A673 (cell line): ENCODE results near the gene GMFB.

Experiments used
- EZH2 ChIP-seq: fragments of 200-600 bp; sonication (generic); IDR thresholded peaks from 2 replicates; pipeline ENCODE4 v1.6.1; 2017; ENCODE audit warnings: borderline replicate concordance, low read depth, mild to moderate bottlenecking, mixed read lengths, antibody characterized with exemption, low read length; ENCODE audit not compliant: poor library complexity, severe bottlenecking
- TF ChIP-seq, protein P1 (sequence below): fragments of 300-800, 200-600 bp; sonication (generic); conservative IDR thresholded peaks from 2 replicates; pipeline ENCODE4 v1.5.1; 2017; ENCODE audit warnings: low read depth, mild to moderate bottlenecking, antibody characterized with exemption, low read length, moderate library complexity, mixed read lengths

GRCh38 chr14:54472315-54472714 is 16.5 kb downstream of the GMFB start:
- TF ChIP-seq, protein P1, sequence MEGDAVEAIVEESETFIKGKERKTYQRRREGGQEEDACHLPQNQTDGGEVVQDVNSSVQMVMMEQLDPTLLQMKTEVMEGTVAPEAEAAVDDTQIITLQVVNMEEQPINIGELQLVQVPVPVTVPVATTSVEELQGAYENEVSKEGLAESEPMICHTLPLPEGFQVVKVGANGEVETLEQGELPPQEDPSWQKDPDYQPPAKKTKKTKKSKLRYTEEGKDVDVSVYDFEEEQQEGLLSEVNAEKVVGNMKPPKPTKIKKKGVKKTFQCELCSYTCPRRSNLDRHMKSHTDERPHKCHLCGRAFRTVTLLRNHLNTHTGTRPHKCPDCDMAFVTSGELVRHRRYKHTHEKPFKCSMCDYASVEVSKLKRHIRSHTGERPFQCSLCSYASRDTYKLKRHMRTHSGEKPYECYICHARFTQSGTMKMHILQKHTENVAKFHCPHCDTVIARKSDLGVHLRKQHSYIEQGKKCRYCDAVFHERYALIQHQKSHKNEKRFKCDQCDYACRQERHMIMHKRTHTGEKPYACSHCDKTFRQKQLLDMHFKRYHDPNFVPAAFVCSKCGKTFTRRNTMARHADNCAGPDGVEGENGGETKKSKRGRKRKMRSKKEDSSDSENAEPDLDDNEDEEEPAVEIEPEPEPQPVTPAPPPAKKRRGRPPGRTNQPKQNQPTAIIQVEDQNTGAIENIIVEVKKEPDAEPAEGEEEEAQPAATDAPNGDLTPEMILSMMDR, result no peak
- TF ChIP-seq EZH2, result no peak
